DMS 273 (cell line): ENCODE data around the gene ULK3.

Source experiments
- DNase-seq: peaks from one replicate; lab custom pipeline; 2025; ENCODE audit not compliant: unreplicated experiment; lab: John Stamatoyannopoulos, UW

Gene ULK3

DNA sequence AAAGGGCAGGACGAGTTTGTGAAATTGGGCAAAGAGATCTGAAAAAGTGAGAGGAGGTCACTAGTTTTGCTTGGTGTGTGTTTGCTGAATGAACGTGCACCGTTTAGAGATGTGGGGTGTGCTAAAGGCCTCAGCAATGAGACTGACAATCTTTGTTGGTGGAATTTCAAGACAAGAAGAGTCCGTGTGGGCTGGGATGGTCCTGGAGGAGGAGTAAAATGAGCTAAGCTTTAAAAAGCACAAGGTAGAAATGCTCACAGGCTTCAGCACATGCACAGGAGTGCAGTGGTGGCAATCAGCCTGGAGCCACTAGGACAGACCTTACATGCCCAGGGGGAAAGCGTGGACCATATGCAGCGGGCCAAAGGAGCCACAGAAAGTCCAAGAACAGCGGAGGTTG, 18.0 kb downstream of the ULK3 start:
- no peak for DNase-seq

DNA sequence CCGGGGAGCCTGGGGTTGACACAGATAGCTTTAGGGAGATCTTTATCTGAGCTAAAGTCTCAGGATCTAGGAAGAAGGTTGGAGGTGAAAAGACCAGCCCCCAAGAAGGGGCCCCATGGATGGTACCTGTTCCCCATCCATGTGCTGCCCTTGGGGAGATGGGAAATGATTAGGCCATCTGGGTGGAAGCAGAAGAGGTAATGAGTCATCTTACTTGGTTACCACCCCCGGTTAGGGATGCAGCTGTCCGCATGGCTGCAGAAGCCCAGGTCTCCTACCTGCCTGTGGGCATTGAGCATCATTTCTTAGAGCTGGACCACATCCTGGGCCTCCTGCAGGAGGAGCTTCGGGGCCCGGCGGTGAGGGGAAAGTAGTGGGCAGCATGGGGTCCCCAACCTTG, 19.6 kb downstream of the ULK3 start:
- DNase-seq, result peak; percentile 56

DNA sequence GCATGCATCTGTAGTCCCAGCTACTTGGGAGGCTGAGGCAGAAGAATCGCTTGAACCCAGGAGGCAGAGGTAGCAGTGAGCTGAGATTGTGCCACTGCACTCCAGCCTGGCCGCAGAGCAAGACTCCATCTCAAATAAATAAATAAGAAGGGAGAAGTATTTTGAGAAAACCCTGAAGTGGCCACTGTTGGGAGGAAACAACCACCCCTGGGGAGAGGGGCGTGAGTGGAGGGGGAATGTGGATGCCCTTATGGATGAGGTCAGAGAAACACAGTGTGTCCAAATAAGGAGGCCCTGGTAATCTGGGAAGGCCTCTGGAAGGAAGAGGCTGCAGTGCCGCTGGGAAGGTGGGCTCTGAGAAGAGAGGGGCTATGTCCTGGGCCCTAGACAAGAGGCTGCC, 20.7 kb downstream of the ULK3 start:
- no peak for DNase-seq

GRCh38 chr15:74821790-74822158, 21.2 kb downstream of the ULK3 start:
- no peak for DNase-seq

GRCh38 chr15:74821091-74821789, 21.7 kb downstream of the ULK3 start:
- DNase-seq, result peak; percentile 84

DNA sequence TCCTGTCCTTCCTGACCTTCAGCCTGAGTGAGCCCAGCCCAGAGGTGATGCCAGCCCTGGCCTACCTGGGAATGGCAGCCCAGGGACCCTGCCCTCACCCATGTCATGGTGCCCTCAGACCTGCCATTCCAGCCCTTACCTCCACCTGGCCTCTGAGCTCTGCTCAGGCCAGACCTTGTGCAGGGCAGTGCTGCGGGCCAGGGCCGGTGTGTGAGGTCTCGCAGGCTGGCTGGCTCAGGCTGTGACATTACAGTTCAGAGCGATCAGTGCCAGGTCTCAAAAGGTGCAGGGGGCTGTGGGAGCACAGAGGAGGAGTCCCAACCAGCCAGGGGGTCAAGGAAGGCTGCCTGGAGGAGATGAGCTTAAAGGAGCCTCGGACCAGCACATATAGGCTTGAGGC, 22.9 kb downstream of the ULK3 start:
- no peak for DNase-seq

GRCh38 chr15:74817370-74817737, 25.6 kb downstream of the ULK3 start:
- peak; percentile 53 for DNase-seq

GRCh38 chr15:74816624-74817369, 26.2 kb downstream of the ULK3 start:
- DNase-seq, result peak; percentile 53

DNA sequence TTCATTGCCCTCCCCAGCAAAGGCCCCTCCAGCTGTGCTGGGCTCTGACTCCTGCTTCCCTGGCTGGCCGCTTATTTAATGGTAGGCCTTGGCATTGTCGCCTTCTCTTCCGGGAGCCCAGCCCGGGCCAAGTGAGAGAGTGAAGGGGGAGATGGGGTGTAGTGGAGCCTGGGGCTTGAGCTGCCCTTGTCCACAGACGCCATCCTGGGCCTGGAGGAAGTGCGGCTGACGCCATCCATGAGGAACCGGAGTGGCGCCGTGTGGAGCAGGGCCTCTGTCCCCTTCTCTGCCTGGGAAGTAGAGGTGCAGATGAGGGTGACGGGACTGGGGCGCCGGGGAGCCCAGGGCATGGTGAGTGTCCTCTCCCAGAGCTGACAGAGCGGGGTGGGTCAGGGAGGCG, 27.0 kb downstream of the ULK3 start:
- DNase-seq, result no peak

GRCh38 chr15:74815121-74815934, 27.6 kb downstream of the ULK3 start:
- peak; percentile 83 for DNase-seq

DNA sequence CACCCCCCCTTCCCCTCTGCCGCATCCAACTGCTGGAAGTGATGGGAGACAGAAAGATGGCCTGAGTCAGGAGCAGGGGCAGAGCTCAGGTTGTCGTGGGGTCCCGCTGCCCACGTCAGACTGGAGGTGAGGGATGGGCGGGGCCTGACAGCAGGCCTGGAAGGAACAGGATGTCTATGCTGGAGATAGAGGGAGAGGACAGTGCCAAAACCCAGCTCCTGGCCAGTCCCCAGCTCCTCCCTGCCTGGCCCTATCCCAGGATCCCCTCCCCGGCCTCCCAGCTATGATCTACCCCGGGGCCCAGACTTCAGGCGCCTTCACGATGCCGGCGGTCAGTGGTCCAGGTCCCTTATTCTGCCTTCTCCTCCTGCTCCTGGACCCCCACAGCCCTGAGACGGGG, 30.4 kb downstream of the ULK3 start, which contains the start of gene LMAN1L:
LMAN1L (plus strand) TSS at position 303 of the 400 bp plus-strand sequence; CDS start at position 323, 20 bp downstream.
- DNase-seq, result no peak

DNA sequence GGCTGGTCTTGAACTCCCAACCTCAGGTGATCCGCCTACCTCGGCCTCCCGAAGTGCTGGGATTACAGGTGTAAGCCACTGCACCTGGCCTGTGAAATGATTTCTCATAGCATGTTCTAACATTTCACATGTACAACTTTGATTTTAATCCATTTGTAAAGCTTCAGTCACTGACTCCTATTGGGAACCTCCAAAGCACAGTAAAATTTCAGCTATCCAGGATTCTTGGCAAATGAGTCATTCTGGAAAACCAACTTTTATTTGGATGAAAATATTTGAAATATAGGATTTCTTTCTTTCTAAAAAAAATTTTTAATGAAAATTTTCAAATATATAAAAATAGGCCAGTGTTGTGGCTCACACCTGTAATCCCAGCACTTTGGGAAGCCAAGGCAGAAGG, 33.0 kb downstream of the ULK3 start:
- DNase-seq, result no peak

DNA sequence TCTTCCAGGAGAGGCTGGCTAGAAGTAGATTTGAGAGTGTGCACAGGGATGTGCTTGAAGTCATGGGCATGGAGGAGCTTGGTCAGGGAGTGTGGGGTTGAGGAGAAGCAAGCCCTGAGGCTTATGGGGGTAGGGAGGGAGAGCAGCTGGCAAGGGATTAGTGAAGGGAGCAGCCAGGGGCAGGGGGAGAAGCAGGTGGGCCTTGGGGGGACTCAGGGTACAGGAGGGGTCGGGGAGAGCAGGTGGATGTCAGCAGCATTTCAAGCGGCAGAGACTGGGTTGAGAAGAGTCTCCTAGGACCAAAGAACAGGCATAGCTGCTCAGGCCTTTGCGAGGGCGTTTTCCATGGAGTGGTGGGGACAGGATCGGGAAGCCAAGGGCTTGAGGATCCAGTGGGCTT, 33.7 kb downstream of the ULK3 start:
- no peak for DNase-seq

DNA sequence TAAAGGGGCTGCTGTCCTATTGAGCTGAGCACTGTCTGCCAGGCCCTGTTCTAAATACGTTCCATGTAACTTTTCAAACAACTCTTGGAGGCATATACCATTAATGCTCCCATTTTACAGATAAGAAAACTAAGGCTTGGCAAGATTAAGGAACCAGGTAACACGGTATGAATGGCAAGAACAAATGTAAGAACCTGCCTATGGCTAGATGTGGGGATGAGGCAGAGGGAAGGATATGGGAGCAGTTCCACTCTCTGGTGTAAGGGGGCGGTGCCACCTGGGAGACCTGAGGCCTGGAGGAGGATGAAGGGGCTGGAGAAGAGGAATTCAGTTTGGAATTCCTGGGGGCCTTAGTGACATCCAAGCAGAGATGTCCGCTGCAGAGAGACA, 34.1 kb downstream of the ULK3 start:
- peak; percentile 20 for DNase-seq

GRCh38 chr15:74808078-74808839, 34.7 kb downstream of the ULK3 start:
- no peak for DNase-seq

DNA sequence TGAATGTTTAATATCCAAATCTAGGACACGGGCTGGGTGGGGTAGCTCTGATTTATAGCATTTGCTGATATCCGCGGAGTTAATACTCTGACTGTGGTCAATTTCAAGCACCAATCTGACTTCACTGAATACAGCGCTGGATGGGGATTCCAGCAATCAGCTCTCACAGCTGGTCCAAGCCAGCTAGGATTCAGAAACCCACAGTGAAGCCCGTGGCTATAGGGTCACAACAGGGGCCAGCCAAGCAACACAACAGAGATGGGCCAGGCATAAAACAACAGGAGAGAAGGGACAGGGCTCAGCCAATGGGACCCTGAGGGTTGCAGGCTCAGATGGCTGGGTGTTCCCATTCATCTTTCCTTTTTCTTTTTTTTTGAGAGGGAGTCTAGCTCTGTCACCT, 35.7 kb downstream of the ULK3 start:
- DNase-seq, result no peak

DNA sequence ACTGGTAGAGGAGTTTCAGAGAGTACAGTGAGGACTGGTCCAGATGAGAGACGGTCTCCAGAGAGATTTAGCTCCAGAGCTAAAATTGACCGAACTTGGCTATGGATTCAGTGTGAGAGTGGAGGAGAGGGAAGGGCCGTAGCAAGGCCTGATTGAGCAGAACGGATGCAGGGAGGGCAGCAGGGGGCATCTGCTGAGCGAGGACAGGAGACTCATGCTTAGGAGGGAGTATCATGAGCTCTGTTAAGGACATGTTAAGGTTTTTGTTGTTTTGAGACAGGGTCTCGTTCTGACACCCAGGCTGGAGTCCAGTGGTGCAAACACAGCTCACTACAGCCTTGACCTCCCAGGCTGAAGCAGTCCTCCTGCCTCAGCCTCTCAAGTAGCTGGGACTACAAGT, 38.0 kb downstream of the ULK3 start:
- no peak for DNase-seq

DNA sequence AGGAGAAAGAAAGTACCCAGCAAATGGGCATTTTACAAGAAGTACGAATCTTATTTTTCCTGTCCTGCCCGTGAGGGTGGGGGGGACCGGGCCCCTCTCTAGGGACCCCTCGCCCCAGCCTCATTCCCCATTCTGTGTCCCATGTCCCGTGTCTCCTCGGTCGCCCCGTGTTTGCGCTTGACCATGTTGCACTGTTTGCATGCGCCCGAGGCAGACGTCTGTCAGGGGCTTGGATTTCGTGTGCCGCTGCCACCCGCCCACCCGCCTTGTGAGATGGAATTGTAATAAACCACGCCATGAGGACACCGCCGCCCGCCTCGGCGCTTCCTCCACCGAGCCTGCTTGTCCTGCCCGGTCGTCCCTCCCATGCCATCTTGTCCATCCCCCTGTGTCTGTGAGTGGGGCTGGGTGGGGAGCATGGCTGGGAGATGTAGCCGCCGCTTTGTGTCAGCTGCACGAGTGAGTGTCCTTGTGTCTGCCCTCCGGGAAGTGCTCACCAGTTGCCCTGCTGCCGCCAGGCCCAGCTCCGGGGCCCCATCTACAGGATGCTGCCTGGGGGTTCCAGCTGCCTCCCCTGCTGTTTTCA, 40.0 kb downstream of the ULK3 start:
- DNase-seq, result no peak

DNA sequence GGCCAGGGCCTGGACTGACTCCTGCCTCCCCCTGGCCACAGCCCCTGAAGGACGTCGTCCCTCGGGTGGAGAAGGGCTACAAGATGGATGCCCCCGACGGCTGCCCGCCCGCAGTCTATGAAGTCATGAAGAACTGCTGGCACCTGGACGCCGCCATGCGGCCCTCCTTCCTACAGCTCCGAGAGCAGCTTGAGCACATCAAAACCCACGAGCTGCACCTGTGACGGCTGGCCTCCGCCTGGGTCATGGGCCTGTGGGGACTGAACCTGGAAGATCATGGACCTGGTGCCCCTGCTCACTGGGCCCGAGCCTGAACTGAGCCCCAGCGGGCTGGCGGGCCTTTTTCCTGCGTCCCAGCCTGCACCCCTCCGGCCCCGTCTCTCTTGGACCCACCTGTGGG, 40.7 kb downstream of the ULK3 start:
- no peak for DNase-seq

GRCh38 chr15:74801311-74801997, 41.5 kb downstream of the ULK3 start:
- DNase-seq, result no peak
